A673 (cell line): ENCODE data around the gene THAP6. TPM values are rescaled to one million over a fixed set of nuclear protein-coding genes. Genes with fewer than 3 reads are reported as not detected.
A peak's percentile ranks its signal among the peaks of the same experiment; 100 is the strongest.

Experiments
- Bru-seq: library from RNA; stranded (reverse); fragments of 400-500 nt; gene quantifications from one replicate; lab custom pipeline; 2021; lab: Mats Ljungman, UMichigan
- BruChase-seq, 2 experiments: library from RNA; stranded (reverse); fragments of 400-500 nt; gene quantifications; one replicate each; lab custom pipeline; 2021; lab: Mats Ljungman, UMichigan
- BruUV-seq: library from RNA; stranded (reverse); fragments of 400-500 nt; replicated peaks from 2 replicates; lab custom pipeline; 2021; lab: Mats Ljungman, UMichigan
- CTCF ChIA-PET: fragments of 300-600 bp; sonication (Branson Sonifier 250); formaldehyde crosslinking; loops from one replicate; lab custom pipeline; 2022; ENCODE audit warnings: antibody characterized with exemption; lab: Charles Lee
- POLR2A ChIA-PET: fragments of 300-600 bp; sonication (Branson Sonifier 250); formaldehyde crosslinking; loops from one replicate; lab custom pipeline; 2022; ENCODE audit warnings: antibody characterized with exemption; ENCODE audit not compliant: low non-redundant PET; lab: Charles Lee
- DNase-seq: peaks from one replicate; pipeline ENCODE4 v3.0.0-alpha.2; 2015; ENCODE audit warnings: low spot score
- H3K27ac ChIP-seq: fragments of 200-600 bp; sonication (generic); 2 replicates; pipeline ENCODE4 v1.5.1; 2016; ENCODE audit warnings: mixed run types, low read depth, mild to moderate bottlenecking, mixed read lengths, antibody characterized with exemption, low read length; ENCODE audit not compliant: poor library complexity, severe bottlenecking
- H3K27me3 ChIP-seq: fragments of 200-600 bp; sonication (generic); replicated peaks from 2 replicates; pipeline ENCODE4 v1.6.1; 2017; ENCODE audit warnings: mixed run types, low read depth, mild to moderate bottlenecking, mixed read lengths, antibody characterized with exemption, low read length; ENCODE audit not compliant: insufficient read depth, poor library complexity
- H3K36me3 ChIP-seq: fragments of 200-600 bp; sonication (generic); 2 replicates; pipeline ENCODE4 v1.6.1; 2016; ENCODE audit warnings: mixed run types, mild to moderate bottlenecking, mixed read lengths, antibody characterized with exemption, low read length; ENCODE audit not compliant: insufficient read depth, poor library complexity, severe bottlenecking
- H3K4me1 ChIP-seq: fragments of 200-600 bp; sonication (generic); 2 replicates; pipeline ENCODE4 v1.6.1; 2017; ENCODE audit warnings: mixed run types, mild to moderate bottlenecking, mixed read lengths, antibody characterized with exemption, low read length; ENCODE audit not compliant: insufficient read depth, poor library complexity, severe bottlenecking
- H3K4me3 ChIP-seq: fragments of 200-600 bp; sonication (generic); 2 replicates; pipeline ENCODE4 v1.5.1; 2016; ENCODE audit warnings: low read depth, mixed run types, mild to moderate bottlenecking, mixed read lengths, low read length; ENCODE audit not compliant: poor library complexity, severe bottlenecking
- H3K9me3 ChIP-seq: fragments of 200-600 bp; sonication (generic); 2 replicates; pipeline ENCODE4 v1.6.1; 2016; ENCODE audit warnings: mixed run types, low read depth, mild to moderate bottlenecking, mixed read lengths, antibody characterized with exemption, low read length; ENCODE audit not compliant: poor library complexity, severe bottlenecking
- CTCF ChIP-seq: fragments of 300-800, 200-600 bp; sonication (generic); conservative IDR thresholded peaks from 2 replicates; pipeline ENCODE4 v1.5.1; 2017; ENCODE audit warnings: low read depth, mild to moderate bottlenecking, antibody characterized with exemption, low read length, moderate library complexity, mixed read lengths
- EZH2 ChIP-seq: fragments of 200-600 bp; sonication (generic); IDR thresholded peaks from 2 replicates; pipeline ENCODE4 v1.6.1; 2017; ENCODE audit warnings: borderline replicate concordance, low read depth, mild to moderate bottlenecking, mixed read lengths, antibody characterized with exemption, low read length; ENCODE audit not compliant: poor library complexity, severe bottlenecking
- intact Hi-C: fragments of 100-400 bp; cut with micrococcal nuclease; formaldehyde crosslinking; loops from one replicate; pipeline ENCODE4 v1.10.0; 2022; ENCODE audit not compliant: unreplicated experiment
- long read RNA-seq: library from polyadenylated mRNA; stranded (forward); transcript quantifications from one replicate; pipeline ENCODE4 v2.0.0, GENCODE V29; 2022
- total RNA-seq: library from RNA; stranded (reverse); gene quantifications from 2 replicates; pipeline ENCODE4 v1.2.3, GENCODE V29; 2021

The THAP6 gene
- total RNA-seq (11.4 and 13.7 TPM in 2 replicates), Bru-seq, nascent RNA (percentile 65 among the genes with signal in this experiment), BruChase-seq, experiment 1, labeled RNA remaining after a 2-hour chase (percentile 64 among the genes with signal in this experiment), BruChase-seq, experiment 2, labeled RNA remaining after a 6-hour chase (percentile 54 among the genes with signal in this experiment)
- long read RNA-seq, transcript THAP6-201 (5 exons, 3,549 nt), result major isoform, 8 of 21 reads
- long read RNA-seq, partial matches to known transcripts, result 3 of 21 reads
- long read RNA-seq, other reads (novel, unspliced or antisense), result 8 of 21 reads

GRCh38 chr4:75514131-75514948, at the start of gene THAP6, which contains the start of gene RCHY1:
THAP6 (plus strand) TSS chr4:75514473; CDS start chr4:75515453, 980 bp downstream.
RCHY1 (minus strand) TSS chr4:75514403; CDS start chr4:75514286, 117 bp downstream.
- Histone ChIP-seq H3K4me3 (peak within 1 kb of the TSS; percentile 68), H3K27me3 (no peaks in the 10 kb centered on the region), H3K27ac (peak within 1 kb of the TSS; percentile 87), H3K36me3 (peaks cover 3% of the 10 kb centered on the region), H3K4me1 (peaks cover 10% of the 10 kb centered on the region), H3K9me3 (no peaks in the 10 kb centered on the region)
- intact Hi-C loops, result no loop called here
- TSS peak; percentile 59 for BruUV-seq
- TF ChIP-seq EZH2, result no peak
- no peak for TF ChIP-seq CTCF
- DNase-seq, result peak; percentile 96
- POLR2A ChIA-PET, result interaction anchor here (0.6 kb wide), 2 partner anchors 158 to 394 kb away, joined by 3 read pairs; no protein-coding TSS in a partner anchor
- CTCF ChIA-PET, result no interaction called here

GRCh38 chr4:75469896-75470295, 44.4 kb upstream of the THAP6 start:
- ChIA-PET CTCF (no interaction called here), POLR2A (no interaction called here)
- no TSS peak for BruUV-seq

GRCh38 chr4:75470738-75471137, 43.5 kb upstream of the THAP6 start:
- BruUV-seq, result no TSS peak
- no peak for DNase-seq
- Histone ChIP-seq H3K4me1 (no peaks in the 10 kb centered on the region), H3K27me3 (no peaks in the 10 kb centered on the region), H3K36me3 (no peaks in the 10 kb centered on the region), H3K4me3 (no peak overlapping the region), H3K9me3 (no peaks in the 10 kb centered on the region), H3K27ac (no peak overlapping the region)
- intact Hi-C loops, result no loop called here
- TF ChIP-seq EZH2, result no peak
- no peak for TF ChIP-seq CTCF
- ChIA-PET CTCF (no interaction called here), POLR2A (no interaction called here)

More at GRCh38 chr4:75469896-75470295, 44.4 kb upstream of the THAP6 start:
- Histone ChIP-seq H3K27ac (no peak overlapping the region), H3K4me3 (no peak overlapping the region), H3K9me3 (no peaks in the 10 kb centered on the region), H3K27me3 (no peaks in the 10 kb centered on the region), H3K4me1 (no peaks in the 10 kb centered on the region), H3K36me3 (no peaks in the 10 kb centered on the region)
- no peak for DNase-seq
- TF ChIP-seq EZH2 (no peak), CTCF (no peak)
- intact Hi-C loops, result no loop called here
